GM12878 (cell line): ENCODE results near the gene AFG1L. TPM values are rescaled to one million over a fixed set of nuclear protein-coding genes. Genes with fewer than 3 reads are reported as not detected.
"Not testable (repeated sequence)": the region's sequence is repeated elsewhere in the genome, so short reads cannot be mapped to it uniquely, and the experiment has no call there.

ENCODE experiments used
- ATAC-seq: fragments of 200-7000 bp; cut with Tn5 transposase; 3 replicates; pipeline ENCODE4 v1.9.1; 2020; ENCODE audit warnings: mild to moderate bottlenecking, moderate library complexity
- BruUV-seq: library from RNA; stranded (reverse); fragments of 400-500 nt; replicated peaks from 2 replicates; lab custom pipeline; 2021; lab: Mats Ljungman, UMichigan
- CTCF ChIA-PET: fragments of 300-600 bp; sonication (Branson Sonifier 250); formaldehyde crosslinking; extraction: SDS; loops from one replicate; lab custom pipeline; 2021; ENCODE audit warnings: inconsistent platforms; lab: Yijun Ruan, JAX
- POLR2A ChIA-PET: fragments of 350-600 bp; formaldehyde crosslinking; extraction: SDS; loops from one replicate; lab custom pipeline; 2021; ENCODE audit warnings: inconsistent platforms; lab: Charles Lee
- RAD21 ChIA-PET: fragments of 300-600 bp; sonication (Branson Sonifier 250); formaldehyde crosslinking; loops from one replicate; lab custom pipeline; 2023; ENCODE audit warnings: antibody characterized with exemption; ENCODE audit not compliant: unreplicated experiment; lab: Charles Lee
- SMC1A ChIA-PET: fragments of 300-600 bp; sonication (Branson Sonifier 250); formaldehyde crosslinking; loops from one replicate; lab custom pipeline; 2023; ENCODE audit not compliant: unreplicated experiment, uncharacterized antibody; lab: Charles Lee
- DNase-seq: peaks from one replicate; pipeline ENCODE4 v3.0.0-alpha.2; 2011; ENCODE audit warnings: low read depth, low spot score
- FAIRE-seq: peaks from 3 replicates; lab custom pipeline; 2011; peaks lifted over from hg19 to GRCh38; lab: Jason Lieb, UNC
- H2AFZ ChIP-seq: 2 replicates; pipeline ENCODE4 v1.6.0; 2011; ENCODE audit warnings: low read depth, low read length, control low read depth; ENCODE audit not compliant: control insufficient read depth
- H3K27ac ChIP-seq: 2 replicates; pipeline ENCODE4 v1.5.1; 2011; ENCODE audit warnings: control low read depth; ENCODE audit not compliant: control insufficient read depth, insufficient read depth
- H3K27me3 ChIP-seq, 2 experiments: replicated peaks in 1 of 2; 2 replicates each; pipeline versions ENCODE4 v1.6.0 to v1.6.1; 2011; ENCODE audit warnings: low read length in 1 of 2; ENCODE audit not compliant: control insufficient read depth in 2 of 2, insufficient read depth in 2 of 2
- H3K36me3 ChIP-seq, 2 experiments: 2 replicates each; pipeline ENCODE4 v1.5.1; 2011; ENCODE audit warnings: low read length in 1 of 2; ENCODE audit not compliant: control insufficient read depth in 2 of 2, insufficient read depth in 2 of 2
- H3K4me1 ChIP-seq: 2 replicates; pipeline ENCODE4 v1.6.1; 2011; ENCODE audit warnings: mild to moderate bottlenecking, low read length, moderate library complexity, mixed read lengths; ENCODE audit not compliant: control insufficient read depth, insufficient read depth
- H3K4me2 ChIP-seq: 2 replicates; pipeline ENCODE4 v1.6.0; 2011; ENCODE audit warnings: control low read depth; ENCODE audit not compliant: control insufficient read depth, insufficient read depth
- H3K4me3 ChIP-seq: fragments of 200-600 bp; sonication (generic); 2 replicates; pipeline ENCODE4 v1.5.1; 2016
- H3K79me2 ChIP-seq: 2 replicates; pipeline ENCODE4 v1.6.0; 2011; ENCODE audit warnings: low read length; ENCODE audit not compliant: control insufficient read depth, insufficient read depth
- H3K9ac ChIP-seq: 2 replicates; pipeline ENCODE4 v1.8.0; 2011; ENCODE audit warnings: low read length, control low read depth, mixed read lengths; ENCODE audit not compliant: control insufficient read depth, insufficient read depth
- H3K9me3 ChIP-seq: replicated peaks from 3 replicates; pipeline ENCODE4 v1.5.1; 2011; ENCODE audit warnings: mild to moderate bottlenecking, low read length; ENCODE audit not compliant: control insufficient read depth, insufficient read depth
- H4K20me1 ChIP-seq: 2 replicates; pipeline ENCODE4 v1.6.0; 2011; ENCODE audit not compliant: control insufficient read depth, insufficient read depth
- ATF3 ChIP-seq: IDR thresholded peaks from 2 replicates; pipeline ENCODE4 v1.6.1; 2011; ENCODE audit warnings: low read depth, mild to moderate bottlenecking, low read length, moderate library complexity, borderline replicate concordance; ENCODE audit errors: extremely low read depth
- BRCA1 ChIP-seq: IDR thresholded peaks from 2 replicates; pipeline ENCODE4 v1.6.1; 2011; ENCODE audit warnings: low read depth, low read length, improper control_type of control experiment
- CREB1 ChIP-seq: IDR thresholded peaks from 2 replicates; pipeline ENCODE4 v1.6.1; 2012; ENCODE audit warnings: low read depth, mild to moderate bottlenecking, inconsistent platforms
- HDGF ChIP-seq: fragments of 450-650 bp; IDR thresholded peaks from 2 replicates; pipeline ENCODE4 v1.6.1; 2016; ENCODE audit warnings: antibody characterized with exemption
- IRF5 ChIP-seq: fragments of 450-650 bp; IDR thresholded peaks from 2 replicates; pipeline ENCODE4 v1.6.1; 2017; ENCODE audit warnings: borderline replicate concordance
- MEF2B ChIP-seq: fragments of 450-650 bp; IDR thresholded peaks from 2 replicates; pipeline ENCODE4 v1.6.1; 2018; ENCODE audit warnings: mild to moderate bottlenecking, moderate library complexity; ENCODE audit not compliant: partially characterized antibody, poor library complexity, severe bottlenecking
- NFXL1 ChIP-seq: fragments of 450-650 bp; IDR thresholded peaks from 2 replicates; pipeline ENCODE4 v1.6.1; 2017; ENCODE audit warnings: antibody characterized with exemption, mild to moderate bottlenecking, borderline replicate concordance
- RAD51 ChIP-seq: fragments of 450-650 bp; IDR thresholded peaks from 2 replicates; pipeline ENCODE4 v1.6.1; 2016; ENCODE audit warnings: moderate library complexity, mild to moderate bottlenecking, inconsistent platforms
- RB1 ChIP-seq: fragments of 450-650 bp; formaldehyde crosslinking; IDR thresholded peaks from 2 replicates; pipeline ENCODE4 v1.6.1; 2017; ENCODE audit warnings: mild to moderate bottlenecking, borderline replicate concordance
- USF2 ChIP-seq: IDR thresholded peaks from 2 replicates; pipeline ENCODE4 v1.6.1; 2011; ENCODE audit warnings: low read depth, low read length, improper control_type of control experiment, borderline replicate concordance
- ZNF24 ChIP-seq: fragments of 450-650 bp; IDR thresholded peaks from 2 replicates; pipeline ENCODE4 v1.6.1; 2017; ENCODE audit warnings: antibody characterized with exemption, mild to moderate bottlenecking
- WGBS: methylation state at CpG from one replicate; pipeline ENCODE4 v1.1.6; 2016; ENCODE audit warnings: low lambda C conversion rate; ENCODE audit not compliant: insufficient replicate concordance, insufficient coverage; ENCODE audit errors: missing lambda C conversion rate; 5-methylcytosine and 5-hydroxymethylcytosine counted together
- in situ Hi-C: fragments of 300-500 bp; cut with MboI; formaldehyde crosslinking; loops from 9 replicates; pipeline ENCODE4 v1.14.3; 2018; ENCODE audit warnings: mixed read lengths
- intact Hi-C: fragments of 100-400 bp; cut with micrococcal nuclease; formaldehyde crosslinking; loops from one replicate; pipeline ENCODE4 v1.14.2; 2022; ENCODE audit not compliant: unreplicated experiment
- polyA plus RNA-seq, 11 experiments: library from polyadenylated mRNA; depleted of rRNA in 4 of 11; unstranded in 6 of 11; stranded (reverse) in 5 of 11; fragments of >200 nt; fragmentation: Nextera tagmentation in 4 of 11; fragmentation: Illumina TruSeq in 1 of 11; extraction: Ambion mirVana in 4 of 11; extraction: Trizol in 1 of 11; gene quantifications; 1 replicate in 1 of 11; 2 replicates in 10 of 11; pipeline versions ENCODE4 v1.2.1 to v1.2.3, GENCODE V29; 2011 to 2016; ENCODE audit warnings: inconsistent platforms in 2 of 11, missing spikeins in 2 of 11, low read depth in 1 of 11
- total RNA-seq, 4 experiments: library from RNA; depleted of rRNA in 3 of 4; stranded (reverse); fragments of >200 nt in 3 of 4; fragmentation: Illumina TruSeq in 1 of 4; extraction: Trizol in 1 of 4; gene quantifications; 2 replicates each; pipeline versions ENCODE4 v1.2.1 to v1.2.3, GENCODE V29; 2013 to 2021

The AFG1L gene
- total and polyA plus RNA-seq, 10 of the 15 experiments (the other 5 are each of a cell fraction or from before 2014, with no cell fraction given) = 2.3 to 9.0 (median 4.3) TPM

DNA sequence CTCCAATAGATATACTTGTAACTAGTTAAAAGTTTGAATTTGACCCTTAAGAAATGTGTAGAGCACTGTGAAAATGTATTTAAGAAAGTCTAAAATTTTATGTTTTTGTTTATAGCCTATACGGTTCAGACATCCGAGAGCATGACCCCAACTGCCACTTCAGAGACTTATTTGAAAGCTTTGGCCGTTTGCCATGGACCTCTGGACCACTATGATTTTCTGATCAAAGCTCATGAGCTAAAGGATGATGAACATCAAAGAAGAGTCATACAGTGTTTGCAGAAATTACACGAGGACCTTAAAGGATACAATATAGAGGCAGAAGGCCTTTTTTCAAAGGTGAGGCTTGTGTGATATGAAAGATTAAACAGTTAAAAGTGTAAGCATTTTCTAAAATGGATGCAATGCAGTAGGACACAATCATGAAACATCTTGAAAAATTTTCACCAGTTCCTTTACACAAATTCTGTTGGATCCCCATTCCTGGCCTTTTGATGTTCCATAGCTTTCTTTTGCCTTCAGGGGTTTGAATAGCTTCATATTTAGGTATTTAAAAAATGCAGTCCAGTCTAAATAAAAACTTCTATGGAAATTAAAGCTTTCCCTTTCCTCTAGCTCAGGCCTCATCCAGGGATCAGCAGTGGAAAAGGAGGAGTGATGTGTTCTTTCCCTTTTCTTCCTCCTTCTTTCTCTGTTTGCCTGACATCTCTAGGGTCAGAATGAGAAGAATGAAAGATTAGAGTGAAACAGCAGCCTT is 29.0 kb downstream of the AFG1L start:
- no TSS peak for BruUV-seq
- Histone ChIP-seq H3K4me2 (no peak overlapping the region), H3K9ac (no peak overlapping the region), H3K79me2 (no peaks in the 10 kb centered on the region), H3K27ac (no peak overlapping the region), H3K36me3 (no peaks in the 10 kb centered on the region), H3K27me3 (no peaks in the 10 kb centered on the region), H2AFZ (no peak overlapping the region), H3K9me3 (no peaks in the 10 kb centered on the region), H4K20me1 (no peaks in the 10 kb centered on the region), H3K4me3 (no peak overlapping the region), H3K4me1 (no peaks in the 10 kb centered on the region)
- FAIRE-seq (no peak), ATAC-seq (no peak), DNase-seq (no peak)
- 90% methylated on average over 4 of the region's 4 CpGs for WGBS
- intact Hi-C loops (no loop called here), in situ Hi-C loops (no loop called here)
- ChIA-PET SMC1A (interaction anchor here (0.8 to 1.2 kb wide), 2 partner anchors 23 to 40 kb away, joined by 3 read pairs; no protein-coding TSS in a partner anchor), RAD21 (interaction anchor here (1.3 kb wide), 1 partner anchor 75 kb away, joined by 3 read pairs; no protein-coding TSS in a partner anchor), CTCF (interaction anchor here (0.6 to 1.1 kb wide), 3 partner anchors 9 to 11 kb away, joined by 3 to 4 read pairs (median 3); no protein-coding TSS in a partner anchor), POLR2A (no interaction called here)
- TF ChIP-seq ZNF24 = no peak
- no peak for TF ChIP-seq RB1
- TF ChIP-seq MEF2B = no peak
- TF ChIP-seq IRF5 = no peak
- TF ChIP-seq ATF3 = no peak
- no peak for TF ChIP-seq CREB1
- no peak for TF ChIP-seq HDGF
- no peak for TF ChIP-seq NFXL1
- TF ChIP-seq USF2 = no peak
- TF ChIP-seq BRCA1 = no peak
- no peak for TF ChIP-seq RAD51

DNA sequence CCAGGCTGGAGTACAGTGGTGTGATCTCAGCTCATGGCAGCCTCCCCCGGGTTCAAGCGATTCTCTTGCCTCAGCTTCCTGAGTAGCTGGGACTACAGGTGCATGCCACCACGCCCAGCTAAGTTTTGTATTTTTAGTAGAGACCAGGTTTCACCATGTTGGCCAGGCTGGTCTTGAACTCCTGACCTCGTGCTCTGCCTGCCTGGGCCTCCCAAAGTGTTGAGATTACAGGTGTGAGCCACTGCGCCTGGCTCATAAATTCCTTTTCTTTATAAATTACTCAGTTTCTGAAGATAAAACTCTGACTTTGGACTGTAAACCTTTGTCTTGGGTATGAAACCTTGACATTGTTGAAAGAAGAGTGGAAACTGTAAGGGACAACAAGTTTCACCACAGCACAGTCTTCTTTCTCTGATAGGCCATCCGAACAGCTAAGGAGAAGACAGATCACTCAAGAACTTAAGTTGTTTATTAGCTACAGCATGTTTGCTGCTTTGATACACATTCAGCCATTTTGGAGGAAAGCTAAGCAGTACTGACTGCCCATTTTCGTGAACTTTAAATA is 35.4 kb downstream of the AFG1L start:
- H3K4me3 ChIP-seq, H3K27ac ChIP-seq, in situ Hi-C loops, POLR2A ChIA-PET, ATAC-seq, H3K9ac ChIP-seq, FAIRE-seq, H4K20me1 ChIP-seq, H3K27me3 ChIP-seq, H3K4me1 ChIP-seq, H2AFZ ChIP-seq, H3K36me3 ChIP-seq, intact Hi-C loops, DNase-seq, RAD21 ChIA-PET, H3K79me2 ChIP-seq, H3K9me3 ChIP-seq, BruUV-seq, H3K4me2 ChIP-seq: not testable (repeated sequence)
- WGBS = 91% methylated on average over 7 of the region's 7 CpGs
- CTCF ChIA-PET = interaction anchor here (0.9 to 1.2 kb wide), 2 partner anchors 21 to 29 kb away, joined by 3 read pairs; no protein-coding TSS in a partner anchor
- SMC1A ChIA-PET = interaction anchor here (0.6 kb wide), 1 partner anchor 742 kb away, joined by 3 read pairs; no protein-coding TSS in a partner anchor
